Measurements from ENCODE around the gene CCDC69.

Gene CCDC69

GRCh38 chr5:151164687-151165392, 59.1 kb downstream of the CCDC69 start:
- peak; percentile 46 for DNase-seq (ENCODE audit: low read depth)

DNA sequence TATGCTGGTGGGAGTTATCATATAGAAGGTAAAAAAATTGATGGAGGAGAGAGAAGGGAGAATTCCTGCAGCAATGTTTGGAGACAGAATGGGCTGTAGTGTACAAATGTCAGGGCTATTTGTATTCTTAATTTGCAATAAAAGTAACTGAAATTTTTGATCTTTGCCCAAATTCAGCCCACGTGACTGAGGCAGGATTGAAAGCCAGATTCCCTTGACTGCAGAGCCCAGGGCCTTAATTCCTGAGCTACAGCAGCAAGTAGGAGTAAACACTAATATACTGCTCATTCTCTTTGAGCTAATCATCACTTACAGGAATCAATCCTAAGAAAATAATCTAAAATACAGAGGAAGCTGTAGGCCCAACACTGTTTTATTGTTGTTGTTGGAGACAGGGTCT, 61.1 kb downstream of the CCDC69 start:
- no peak for DNase-seq (ENCODE audit: low read depth)

- no peak for DNase-seq (ENCODE audit: low read depth)
These were observed 64.1 kb downstream of the CCDC69 start for GRCh38 chr5:151159649-151160373.

- no peak for DNase-seq (ENCODE audit: low read depth)
These were observed 65.6 kb downstream of the CCDC69 start for GRCh38 chr5:151158287-151158661.

DNA sequence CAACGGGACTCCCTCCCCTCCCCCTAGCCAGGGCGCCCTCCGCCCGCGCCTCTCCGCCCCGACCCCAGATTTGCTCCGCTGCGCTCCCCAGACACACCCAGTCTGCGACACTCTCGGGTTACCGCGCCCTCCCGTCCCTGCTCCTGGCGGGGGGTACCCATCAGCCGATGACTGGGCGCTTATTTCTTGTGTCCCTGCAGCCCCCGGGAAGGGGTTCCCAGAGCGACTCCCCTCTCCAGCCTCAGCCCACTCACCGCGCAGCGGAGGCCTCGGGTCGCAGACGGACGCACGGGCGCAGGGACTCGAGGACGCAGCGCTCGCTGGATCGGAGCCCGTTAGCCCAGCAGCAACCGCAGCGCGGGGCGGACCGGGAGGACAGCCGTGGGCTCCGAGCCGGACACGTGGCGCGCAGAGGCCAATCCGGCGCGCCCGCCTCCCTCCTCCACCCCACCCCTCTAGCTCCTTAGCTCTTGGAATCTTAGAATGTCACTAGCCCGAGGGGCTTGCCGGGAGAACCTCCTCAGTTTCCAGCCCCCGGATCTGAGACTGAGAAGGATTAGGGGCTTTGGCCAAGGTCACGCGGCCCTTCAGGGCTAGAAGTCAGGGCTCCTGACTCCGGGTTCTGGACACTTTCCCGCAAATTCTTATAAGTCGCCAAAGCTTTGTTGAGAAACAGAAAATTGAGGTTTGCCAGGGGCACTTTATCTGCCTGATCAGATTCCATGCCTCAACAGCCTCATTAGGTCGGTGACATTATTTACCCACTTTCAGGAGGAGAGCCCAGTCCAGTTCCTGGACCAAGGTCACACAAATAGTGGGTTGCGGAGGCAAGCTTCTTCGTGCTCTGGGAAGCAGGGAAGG, 66.2 kb downstream of the CCDC69 start, which contains the start of gene ANXA6:
ANXA6 (minus strand) TSS at position 354 of the 861 bp plus-strand sequence. CDS start 9,878 bp downstream, outside the sequence.
- peak; percentile 28 for DNase-seq (ENCODE audit: low read depth)

DNA sequence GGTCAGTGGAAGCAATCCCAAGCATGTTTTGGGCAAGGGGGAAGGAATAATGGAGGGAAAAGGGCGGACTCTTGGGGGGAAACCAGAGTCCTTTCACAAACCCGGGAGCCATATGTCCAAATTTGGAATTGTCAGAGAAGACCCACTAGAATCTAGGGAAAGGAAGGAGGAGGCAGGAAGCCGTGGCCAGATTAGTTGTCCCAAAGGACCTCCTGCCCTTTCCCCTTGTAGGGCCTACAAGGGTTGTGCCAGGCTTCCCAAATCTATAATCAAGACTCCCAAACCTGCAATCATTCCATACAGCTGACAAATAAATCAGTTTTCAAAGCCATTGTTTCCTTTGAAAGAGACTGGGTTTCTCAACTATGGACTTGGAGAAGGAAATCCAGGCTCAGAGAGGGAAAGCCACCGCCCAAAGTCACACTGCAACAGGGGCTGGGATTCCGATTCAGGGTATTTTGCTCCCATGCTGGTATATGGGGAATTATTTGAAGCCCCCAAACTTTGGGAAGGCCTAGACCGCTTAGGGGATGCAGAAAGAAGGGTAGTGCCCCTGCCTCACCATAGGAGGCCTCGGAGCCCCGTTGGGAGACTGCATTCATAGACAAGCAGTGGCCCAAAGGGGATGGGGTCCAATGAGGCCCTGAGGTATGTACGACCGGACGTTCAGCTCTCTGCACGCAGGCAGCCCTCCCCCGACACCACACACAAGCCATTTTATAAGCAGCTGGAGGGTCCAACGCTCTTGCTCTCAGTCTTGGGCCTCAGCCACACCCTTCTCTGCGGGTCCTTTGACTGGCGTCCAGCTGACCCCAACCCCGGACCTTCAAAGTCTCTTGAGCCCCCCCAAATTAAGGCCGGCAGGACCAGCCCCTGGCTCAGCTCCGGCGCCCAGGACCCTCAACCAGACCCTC, 67.1 kb downstream of the CCDC69 start:
- DNase-seq (ENCODE audit: low read depth), result no peak

DNA sequence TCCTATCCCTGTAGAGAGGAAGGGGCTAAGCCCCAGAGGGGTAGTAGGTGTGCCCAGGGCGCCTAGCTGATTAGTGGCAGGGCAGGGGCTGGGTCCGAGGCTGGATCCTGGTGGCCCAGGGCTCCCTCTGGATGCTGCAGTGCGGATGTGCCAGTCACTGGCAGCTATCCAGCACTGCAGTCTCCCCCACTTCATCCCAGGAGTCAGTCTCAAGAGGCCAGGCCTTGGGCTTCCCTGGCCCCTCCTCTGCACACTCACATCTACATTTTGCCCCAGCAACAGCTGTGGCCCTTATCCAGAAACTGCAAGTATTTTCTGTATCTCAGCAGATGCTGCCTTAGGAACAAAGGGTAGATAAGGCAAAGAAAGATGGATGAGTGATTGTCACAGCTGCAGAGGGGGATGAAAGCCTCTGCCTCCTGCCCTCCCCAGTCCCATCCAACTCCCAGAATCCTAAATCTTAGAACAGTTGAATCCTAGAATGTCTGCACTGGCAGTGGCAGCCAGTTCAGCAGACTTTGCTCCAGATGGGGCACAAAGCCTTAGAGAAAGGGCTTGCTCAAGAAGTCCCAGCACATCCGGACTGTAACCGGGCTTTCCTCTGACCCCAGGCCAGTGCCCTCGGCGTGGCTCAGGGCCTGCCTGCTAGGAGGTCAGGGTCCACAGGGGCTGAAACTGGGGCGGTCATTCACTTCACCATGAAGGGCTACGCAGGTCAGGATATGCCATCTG, 68.0 kb downstream of the CCDC69 start:
- DNase-seq (ENCODE audit: low read depth), result no peak

DNA sequence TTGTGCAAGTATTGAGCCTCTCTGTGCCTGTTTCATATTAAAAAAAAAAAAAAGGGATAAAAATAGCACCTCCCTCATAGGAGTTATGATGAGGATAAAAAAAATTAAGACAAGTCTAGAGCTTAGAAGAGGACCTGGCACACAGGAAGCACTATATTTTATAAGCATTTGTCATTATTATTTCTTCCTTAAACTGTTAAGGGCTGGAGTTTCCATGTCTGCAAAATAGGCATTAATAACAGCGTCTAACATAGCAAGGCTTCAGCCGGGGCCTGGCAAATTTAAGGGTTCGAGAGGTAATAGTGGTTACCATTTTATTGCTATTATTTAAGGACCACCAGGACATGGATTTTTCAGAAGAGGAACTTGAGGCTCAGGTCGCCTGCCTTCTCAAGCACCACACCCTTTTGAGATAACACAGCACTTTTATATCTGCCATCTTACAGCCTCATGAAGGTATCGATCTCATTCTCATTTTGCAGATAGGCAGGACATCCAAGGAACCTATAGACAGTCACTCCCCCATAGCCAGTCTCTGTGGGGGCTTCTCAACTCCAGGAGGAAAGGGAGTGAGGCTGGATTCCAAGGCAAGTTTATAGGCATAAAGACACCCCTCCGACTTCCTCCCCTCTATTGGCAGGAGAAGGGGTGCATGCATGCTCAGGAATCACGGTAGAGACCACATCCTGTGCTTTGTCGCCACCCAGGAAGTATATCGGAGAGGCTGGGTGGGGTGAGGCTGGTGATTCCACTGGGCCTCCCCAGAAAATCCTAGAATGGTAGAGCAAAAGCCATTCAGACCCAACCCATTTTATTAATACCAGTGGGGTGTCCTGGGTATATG, 68.7 kb downstream of the CCDC69 start:
- DNase-seq (ENCODE audit: low read depth), result no peak

GRCh38 chr5:151153766-151154272, 70.1 kb downstream of the CCDC69 start:
- DNase-seq (ENCODE audit: low read depth), result no peak

- no peak for DNase-seq (ENCODE audit: low read depth)
These were observed 70.6 kb downstream of the CCDC69 start for GRCh38 chr5:151153300-151153699.

DNA sequence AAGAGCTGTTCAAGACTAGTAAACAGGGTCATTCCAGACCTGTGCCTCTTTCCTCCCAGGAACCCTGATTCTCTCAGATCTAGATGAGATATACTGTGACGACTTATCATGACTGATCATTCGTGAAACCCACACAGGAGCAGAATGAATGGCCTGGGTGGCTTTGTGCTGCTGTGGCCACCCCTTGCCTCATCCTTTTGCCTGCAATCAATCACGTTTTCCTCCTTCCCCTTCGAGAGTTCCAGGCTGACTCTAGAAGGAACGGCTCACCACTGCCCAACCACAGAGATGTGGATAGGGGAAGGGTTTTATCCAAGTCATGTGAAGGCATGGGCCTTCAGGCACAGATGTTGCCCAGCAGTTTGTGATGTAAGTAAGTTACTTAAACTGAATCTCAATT, 72.1 kb downstream of the CCDC69 start:
- DNase-seq (ENCODE audit: low read depth), result no peak

GRCh38 chr5:151151263-151151660, 72.6 kb downstream of the CCDC69 start:
- DNase-seq (ENCODE audit: low read depth), result no peak

DNA sequence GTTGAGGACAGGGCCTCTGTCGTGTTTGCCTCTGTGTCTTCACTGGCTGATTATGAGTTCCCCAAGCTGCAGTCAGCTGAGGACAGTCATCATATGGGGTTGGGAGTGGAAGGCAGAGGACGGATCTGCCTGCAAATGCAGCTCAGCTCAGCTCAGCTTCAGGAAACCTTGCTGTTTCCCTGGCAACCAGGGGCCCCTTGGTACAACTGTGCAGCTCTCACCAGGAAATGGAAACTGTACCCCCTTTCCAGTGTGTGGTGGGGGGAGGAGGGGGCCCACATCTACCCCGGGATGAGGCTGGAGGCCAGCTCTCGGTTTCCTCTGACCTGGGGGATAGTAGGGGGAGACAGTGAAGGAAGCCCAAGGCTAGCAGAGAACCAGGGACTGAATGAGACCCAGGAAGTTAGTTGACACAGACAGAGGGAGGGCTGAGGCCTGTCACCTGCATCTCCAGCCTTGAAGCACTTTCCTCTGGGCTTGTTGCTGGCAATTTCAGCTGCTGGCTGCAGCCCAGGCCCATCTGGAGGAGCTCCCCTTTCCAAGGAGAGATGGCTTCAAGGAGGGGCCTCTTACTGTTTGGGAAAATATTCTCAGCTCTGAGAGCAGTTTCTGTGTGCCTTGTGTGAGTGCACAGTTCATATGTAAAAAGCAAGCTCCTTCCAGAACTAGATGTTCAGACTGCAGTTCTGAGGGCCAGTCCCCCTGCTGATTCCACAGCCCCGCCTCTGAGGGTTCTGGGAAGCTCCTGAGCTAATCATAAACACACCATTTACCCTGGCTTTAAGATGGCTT, 73.2 kb downstream of the CCDC69 start:
- no peak for DNase-seq (ENCODE audit: low read depth)

- no peak for DNase-seq (ENCODE audit: low read depth)
These were observed 75.3 kb downstream of the CCDC69 start for GRCh38 chr5:151148583-151148982.

- no peak for DNase-seq (ENCODE audit: low read depth)
These were observed 76.9 kb downstream of the CCDC69 start for GRCh38 chr5:151147033-151147432.

DNA sequence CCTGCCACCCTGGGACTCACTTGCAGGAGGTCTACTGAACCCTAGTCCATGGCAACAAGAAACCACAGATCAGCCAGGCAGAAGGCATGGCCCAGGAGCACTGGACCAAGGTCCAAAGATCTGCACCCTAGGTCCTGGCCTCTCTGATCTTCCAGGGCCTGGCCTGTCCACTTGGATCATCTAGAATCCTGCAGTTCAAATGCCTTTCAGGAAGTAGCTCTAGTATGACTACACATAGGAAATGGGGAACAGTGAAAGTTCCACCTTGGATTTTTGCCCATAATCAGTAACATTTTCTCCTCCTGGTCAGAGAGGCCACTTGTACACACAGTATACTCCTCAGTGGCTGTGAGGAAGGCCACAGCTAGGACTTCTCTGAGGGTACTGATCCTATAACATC, 77.8 kb downstream of the CCDC69 start:
- no peak for DNase-seq (ENCODE audit: low read depth)

GRCh38 chr5:151144922-151145321, 79.0 kb downstream of the CCDC69 start:
- no peak for DNase-seq (ENCODE audit: low read depth)

- no peak for DNase-seq (ENCODE audit: low read depth)
These were observed 79.6 kb downstream of the CCDC69 start for GRCh38 chr5:151144275-151144674.

DNA sequence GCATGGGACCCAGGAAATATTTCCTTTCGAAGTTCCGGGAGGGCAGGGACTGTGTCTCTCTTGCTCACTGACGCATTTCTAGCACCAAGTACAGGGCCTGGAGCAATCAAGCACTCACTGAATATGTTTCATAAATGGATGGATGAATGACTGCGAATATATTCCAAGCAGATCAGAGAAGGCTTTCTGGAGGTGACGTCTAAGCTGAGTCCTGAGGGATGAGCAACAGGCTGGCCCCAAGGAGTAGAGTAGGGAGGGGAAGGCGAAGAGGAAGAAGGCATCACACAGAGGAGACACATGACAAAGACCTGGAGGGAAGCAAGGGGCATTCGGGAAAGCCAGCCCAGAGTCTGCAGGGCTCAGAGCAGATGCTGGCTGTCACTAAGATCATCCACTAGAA, 80.2 kb downstream of the CCDC69 start:
- DNase-seq (ENCODE audit: low read depth), result no peak

Measured in non-pigmented ciliary epithelial cell (primary cell).